Measurements from ENCODE around the gene LRRC56.
"Not testable (repeated sequence)": the region's sequence is repeated elsewhere in the genome, so short reads cannot be mapped to it uniquely, and the experiment has no call there.

The LRRC56 gene

DNA sequence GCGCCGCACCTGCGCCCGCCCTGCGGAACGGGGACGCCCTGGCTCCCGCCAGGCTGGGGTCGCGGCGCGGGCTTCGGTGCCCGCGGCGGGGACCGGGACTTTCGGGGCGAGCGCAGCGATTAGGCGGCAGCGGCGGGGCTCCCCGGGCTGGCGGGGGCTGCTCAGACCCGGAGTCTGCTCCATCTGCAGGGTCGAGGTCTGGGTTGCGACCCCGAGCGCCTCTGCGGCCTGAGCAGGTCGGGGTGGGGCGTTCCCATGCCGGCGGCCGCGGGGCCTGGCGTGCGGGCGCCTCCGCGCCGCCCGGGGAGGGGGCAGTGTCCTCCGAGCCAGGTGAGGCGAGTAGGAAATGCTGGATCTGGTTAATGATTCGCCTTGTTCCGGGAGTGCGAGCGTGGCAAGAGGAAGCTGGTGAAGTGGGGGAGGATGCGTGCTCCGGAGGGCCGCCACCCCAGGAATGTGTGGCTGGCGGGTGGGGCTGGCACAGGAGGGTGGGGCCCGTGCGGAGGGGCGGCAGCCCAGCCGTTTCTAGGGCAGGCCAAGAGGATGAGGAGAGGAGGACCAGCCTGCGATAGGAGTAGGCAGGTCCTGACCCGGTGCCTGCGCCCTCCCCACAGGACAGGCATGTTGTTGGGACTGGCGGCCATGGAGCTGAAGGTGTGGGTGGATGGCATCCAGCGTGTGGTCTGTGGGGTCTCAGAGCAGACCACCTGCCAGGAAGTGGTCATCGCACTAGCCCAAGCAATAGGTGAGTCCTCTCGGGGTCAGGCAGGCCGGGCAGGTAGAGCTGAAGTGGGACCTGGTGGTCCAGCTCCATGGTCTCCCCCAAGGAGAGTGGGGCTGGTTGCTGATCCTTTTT lies 24.0 kb downstream of the LRRC56 start:
- no peak for DNase-seq

- DNase-seq, result no peak
Observed at GRCh38 chr11:562046-562645, 24.8 kb downstream of the LRRC56 start.

- no peak for DNase-seq
Observed at GRCh38 chr11:563066-563811, 25.9 kb downstream of the LRRC56 start.

DNA sequence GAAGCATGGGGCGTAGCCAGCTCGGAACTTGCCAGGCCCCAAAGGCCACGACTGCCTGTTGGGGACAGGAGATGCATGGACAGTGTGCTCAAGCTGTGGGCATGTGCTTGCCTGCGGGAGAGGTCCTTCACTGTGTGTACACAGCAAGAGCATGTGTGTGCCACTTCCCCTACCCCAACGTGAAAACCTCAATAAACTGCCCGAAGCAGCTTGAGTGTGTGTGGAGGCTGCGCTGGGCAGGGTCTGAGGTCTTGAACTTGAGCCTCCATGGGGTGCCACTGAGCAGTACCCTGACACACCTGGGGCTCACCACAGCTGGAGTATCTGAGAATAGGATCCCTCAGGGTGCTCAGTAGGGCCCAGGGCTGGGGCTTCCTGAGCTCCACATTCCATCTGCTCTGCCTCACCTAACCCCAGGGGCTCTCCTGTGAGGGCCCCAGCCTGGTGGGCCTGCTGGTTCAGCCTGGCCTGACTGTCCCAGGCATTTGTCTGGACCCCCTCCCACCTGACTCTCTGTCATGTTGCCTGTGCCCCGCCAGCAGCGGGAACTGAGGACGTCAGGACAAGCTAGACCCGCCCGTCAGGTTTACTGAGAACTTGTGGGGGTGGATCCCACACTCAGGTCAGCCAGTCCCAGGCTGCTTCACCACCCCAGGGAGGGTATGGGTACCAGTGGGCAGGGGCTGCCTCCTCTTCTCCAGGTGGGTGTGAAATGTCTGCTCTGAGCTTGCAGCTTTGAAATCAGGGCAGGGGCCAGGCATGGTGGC lies 26.7 kb downstream of the LRRC56 start:
- no peak for DNase-seq

- DNase-seq, result no peak
Observed at GRCh38 chr11:565921-566509, 28.7 kb downstream of the LRRC56 start.

DNA sequence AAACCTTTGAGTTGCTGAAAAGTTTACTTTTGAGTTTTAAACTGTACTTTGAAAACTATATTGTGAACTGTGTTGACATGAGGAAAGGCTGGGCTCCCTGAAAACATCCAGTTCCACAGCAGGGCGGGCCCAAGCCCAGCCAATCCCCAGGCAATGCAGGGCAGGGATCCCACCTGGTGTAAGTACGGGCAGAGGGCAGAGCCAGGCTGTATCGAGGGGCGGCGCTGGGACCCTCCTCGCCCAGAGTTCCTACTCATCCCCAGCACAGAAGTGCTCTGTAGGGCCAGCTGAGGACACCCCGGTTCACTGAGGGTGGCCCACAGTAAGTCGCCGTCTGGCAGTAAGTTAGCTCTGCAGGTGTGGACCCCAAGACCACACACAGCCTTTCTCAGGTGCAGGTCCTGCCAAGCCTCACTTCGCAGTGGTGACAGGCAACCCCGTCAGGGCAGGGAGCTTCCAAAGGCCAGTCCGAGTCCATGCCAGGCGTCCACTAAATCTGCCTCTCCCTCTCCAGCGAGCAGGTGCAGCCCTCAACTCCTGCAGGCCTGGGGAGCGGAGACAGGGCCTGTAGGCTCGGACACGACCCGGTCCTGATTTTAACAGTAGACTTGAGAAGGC lies 29.8 kb downstream of the LRRC56 start:
- no peak for DNase-seq

GRCh38 chr11:567629-568292 lies 30.4 kb downstream of the LRRC56 start:
- no peak for DNase-seq

DNA sequence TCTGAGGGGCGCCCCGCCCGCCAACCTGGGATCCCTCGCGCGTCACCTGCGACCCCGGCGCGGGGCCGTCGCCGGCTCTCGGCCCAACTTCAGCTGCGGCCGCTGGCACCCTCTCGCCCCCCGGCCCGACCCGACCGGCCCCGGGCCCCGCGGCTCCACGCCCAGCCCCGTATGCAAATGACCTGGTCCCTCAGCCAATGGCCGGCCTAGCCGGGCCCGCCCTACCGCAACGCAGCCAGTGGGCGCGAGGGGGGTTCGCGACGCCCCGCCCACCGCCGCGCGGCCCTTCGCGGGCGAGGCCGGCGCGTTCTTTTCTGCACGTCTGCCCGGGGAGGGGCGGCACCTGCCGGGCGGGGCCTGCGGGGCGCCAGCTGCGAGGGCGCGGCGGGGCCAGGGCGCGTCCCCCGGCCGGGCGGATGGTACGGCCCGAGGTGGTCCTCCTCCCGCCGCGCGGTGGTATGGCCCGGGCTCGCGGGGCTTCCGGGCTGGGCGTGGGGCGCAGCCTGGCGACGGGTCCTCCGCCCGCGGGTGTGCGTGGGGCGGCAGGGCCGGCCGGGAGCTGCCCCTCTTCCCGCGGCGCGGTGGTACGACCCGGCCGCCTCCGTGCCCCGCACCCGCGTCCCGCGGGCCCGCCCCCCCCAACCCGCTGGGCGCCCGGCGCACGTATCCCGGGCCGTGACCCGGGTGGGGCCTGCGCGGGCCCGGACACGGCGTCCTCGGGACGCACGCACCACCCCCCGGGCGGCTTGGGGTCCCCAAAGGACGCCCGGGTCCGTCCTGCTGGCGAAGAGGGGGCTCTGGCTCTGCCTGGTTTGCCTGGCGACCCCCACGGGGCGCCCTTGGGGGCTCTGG lies 31.2 kb downstream of the LRRC56 start:
- peak; percentile 84 for DNase-seq

- DNase-seq, result no peak
Observed at GRCh38 chr11:569158-569885, 32.0 kb downstream of the LRRC56 start.

GRCh38 chr11:571802-572185 lies 34.5 kb downstream of the LRRC56 start:
- no peak for DNase-seq

- no peak for DNase-seq
Observed at GRCh38 chr11:573146-573759, 35.9 kb downstream of the LRRC56 start.

DNA sequence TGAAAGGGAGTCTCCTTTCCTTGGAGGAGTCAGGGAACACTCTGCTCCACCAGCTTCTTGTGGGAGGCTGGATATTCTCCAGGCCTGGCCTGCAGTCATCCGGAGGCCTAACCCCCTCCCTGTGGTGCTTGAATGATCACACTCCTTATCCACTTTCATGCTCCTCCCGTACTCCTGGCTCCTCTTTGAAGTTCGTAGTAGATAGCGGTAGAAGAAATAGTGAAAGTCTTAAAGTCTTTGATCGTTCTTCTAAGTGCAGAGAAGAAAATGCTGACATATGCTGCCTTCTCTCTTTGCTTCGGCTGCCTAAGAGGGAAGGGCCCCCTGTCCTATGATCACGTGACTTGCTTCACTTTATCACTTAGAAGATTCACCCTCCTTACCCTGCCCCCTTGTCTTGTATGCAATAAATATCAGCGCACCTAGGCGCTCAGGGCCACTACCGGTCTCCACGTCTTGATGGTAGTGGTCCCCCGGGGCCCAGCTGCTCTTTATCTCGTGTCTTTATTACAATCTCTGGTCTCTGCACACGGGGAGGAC lies 36.8 kb downstream of the LRRC56 start:
- DNase-seq, result not testable (repeated sequence)

DNA sequence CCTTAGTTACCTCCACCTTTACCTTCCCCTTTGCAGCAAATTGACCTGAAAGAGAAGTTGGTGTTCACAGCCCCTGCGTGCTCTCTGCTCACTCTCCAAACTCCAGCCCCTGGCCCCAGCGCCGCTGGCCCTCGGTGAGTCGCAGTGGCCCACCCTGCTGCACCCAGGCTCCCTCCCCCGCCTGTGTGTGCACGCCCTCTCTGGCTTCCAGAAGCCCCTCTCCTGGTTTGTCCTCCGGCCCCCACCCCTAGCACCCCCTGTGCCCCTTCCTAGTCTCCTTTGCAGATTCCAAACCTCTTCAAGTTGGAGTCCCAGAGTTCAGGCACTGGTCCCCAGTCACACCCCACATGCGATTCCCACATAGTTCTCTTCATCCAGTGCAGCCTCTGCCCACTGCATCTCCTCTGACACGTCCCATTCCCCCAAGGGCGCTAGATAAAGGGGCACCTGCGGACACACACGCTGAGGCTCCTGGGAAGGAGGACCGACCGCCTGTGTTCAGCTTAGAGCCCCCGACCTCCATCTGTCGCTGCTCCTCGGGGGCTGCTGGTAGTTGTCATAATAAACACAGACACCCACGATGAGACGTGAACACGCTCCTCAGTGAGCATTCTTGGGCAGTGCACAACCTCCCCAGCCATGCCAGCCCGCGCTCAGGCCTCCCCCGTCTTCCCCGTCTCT lies 37.4 kb downstream of the LRRC56 start:
- DNase-seq, result no peak

DNA sequence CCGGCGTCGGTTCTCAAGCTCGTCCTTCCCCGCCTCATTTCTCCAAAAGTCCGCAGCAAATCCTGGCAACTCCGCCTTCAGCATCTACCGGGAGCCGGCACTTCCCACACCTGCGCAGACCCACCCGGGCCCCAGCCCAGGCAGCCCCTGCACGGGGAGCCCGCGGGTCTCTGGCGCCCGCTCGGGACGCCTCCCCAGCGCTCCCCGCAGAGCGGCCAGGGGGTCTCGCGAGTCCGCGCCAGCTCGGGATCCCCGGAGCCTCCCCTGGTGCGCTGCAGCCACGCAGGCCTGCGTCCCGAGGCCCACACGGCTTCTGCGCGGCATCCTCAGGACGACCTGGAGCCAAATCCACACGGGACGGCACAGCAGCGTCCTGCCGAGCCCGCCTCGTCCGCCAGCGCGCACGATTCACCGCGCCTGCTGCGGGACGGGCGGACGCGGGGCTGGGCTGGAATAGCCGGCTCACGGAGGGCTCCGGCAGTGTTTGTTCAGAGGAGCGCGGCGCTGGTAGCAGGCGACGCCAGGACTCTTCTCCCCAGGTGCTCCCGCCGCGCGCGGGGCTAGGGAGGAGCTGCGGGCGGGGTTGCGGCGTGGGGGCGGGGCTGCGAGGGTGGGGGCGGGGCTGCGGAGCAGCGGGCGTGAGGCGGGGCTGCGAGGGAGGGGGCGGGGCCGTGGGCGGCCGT lies 38.1 kb downstream of the LRRC56 start:
- no peak for DNase-seq

DNA sequence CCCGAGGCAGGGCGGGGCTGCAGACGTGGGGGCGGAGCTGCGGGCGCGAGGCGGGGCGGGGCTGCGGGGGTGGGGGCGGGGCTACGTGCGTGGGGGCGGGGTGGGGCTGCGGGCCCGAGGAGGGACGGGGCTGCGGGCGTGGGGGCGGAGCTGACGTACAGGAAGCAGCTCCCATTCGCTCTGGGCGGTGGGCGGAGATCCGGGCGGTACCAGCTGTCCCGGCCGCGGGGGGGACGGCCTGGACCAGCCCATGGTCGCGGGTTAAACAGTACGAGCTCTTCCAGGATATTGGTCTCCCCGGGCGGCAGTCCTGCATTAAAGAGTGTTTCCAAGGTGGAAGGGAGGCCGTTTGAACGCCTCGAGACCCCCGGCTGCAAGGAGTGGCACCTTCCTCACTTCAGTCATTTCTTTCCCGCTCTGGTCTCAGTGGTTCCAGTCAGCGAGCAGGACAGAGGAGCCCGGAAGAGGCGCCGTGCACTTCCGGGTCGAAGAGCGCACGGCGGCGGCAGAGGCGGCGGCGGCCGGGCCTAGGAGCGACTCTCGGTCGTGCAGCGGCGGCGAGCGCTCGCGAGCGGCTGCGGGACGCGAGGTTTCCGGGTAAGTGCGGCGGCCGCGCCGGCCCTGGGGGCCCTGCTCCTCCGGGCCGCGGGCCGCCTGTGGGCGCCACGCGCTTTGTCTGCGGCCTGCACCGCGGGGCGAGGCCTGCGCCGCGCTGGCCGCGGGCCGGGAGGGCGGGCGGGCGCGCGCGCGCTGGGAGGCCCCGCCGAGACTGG lies 38.9 kb downstream of the LRRC56 start, which contains the start of gene PHRF1:
TSS of gene PHRF1 (plus strand) at position 475 of the 773 bp plus-strand sequence. CDS start 5,043 bp downstream, outside the sequence.
- DNase-seq, result peak; percentile 93

DNA sequence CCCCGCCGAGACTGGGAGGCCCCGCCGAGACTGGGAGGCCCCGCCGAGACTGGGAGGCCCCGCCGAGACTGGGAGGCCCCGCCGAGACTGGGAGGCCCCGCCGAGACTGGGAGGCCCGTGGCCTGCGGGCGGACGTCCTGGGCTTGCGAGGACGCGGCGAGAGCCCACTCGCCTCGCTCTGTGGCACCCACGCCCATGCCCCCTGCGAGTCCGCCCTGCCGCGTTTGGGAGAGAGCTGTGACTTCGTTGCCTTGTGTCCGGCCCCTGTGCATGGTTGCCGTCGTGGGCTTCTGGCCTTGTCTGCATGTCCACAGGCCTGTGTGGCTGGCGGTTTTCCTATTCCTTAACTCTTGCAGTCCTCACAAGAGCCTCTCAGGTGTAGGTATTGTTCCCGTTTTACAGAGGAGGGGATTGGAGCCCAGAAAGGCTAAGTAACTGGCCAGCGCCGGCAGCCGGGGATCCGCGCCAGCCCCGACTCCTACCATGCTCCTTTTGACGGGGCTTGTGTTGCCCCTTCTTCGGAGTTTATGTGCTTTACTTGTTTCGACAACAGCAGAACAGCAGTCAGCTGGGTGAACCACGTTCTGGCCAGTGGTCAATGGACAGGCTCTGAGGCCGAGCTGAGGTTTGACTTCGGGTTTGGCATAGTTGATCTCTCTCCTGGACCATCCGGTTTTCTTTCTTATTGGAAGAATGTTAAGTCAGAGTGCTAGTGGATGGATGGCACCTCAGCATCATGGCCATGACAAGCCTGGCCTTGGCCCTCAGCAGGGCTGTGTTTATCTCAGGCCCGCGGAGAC lies 39.7 kb downstream of the LRRC56 start:
- DNase-seq, result no peak

All from stimulated activated CD4-positive, alpha-beta T cell treated with anti-CD3 and anti-CD28 coated beads, Interleukin-12 subunit alpha, Interleukin-12 subunit beta, amount 100 ng/mL, for 4 hours (primary cell).